HL-60/S4 treated with retinoic acid at 250 ng/mL for 4 days and 3 days (cell line): ENCODE results near the gene JMJD8.

ENCODE experiments used
- in situ Hi-C: fragments of 300-500 bp; cut with MboI; formaldehyde crosslinking; loops from 2 replicates; pipeline ENCODE4 v1.7.0; 2022; ENCODE audit warnings: low sequenced_read_pairs

The JMJD8 gene

DNA sequence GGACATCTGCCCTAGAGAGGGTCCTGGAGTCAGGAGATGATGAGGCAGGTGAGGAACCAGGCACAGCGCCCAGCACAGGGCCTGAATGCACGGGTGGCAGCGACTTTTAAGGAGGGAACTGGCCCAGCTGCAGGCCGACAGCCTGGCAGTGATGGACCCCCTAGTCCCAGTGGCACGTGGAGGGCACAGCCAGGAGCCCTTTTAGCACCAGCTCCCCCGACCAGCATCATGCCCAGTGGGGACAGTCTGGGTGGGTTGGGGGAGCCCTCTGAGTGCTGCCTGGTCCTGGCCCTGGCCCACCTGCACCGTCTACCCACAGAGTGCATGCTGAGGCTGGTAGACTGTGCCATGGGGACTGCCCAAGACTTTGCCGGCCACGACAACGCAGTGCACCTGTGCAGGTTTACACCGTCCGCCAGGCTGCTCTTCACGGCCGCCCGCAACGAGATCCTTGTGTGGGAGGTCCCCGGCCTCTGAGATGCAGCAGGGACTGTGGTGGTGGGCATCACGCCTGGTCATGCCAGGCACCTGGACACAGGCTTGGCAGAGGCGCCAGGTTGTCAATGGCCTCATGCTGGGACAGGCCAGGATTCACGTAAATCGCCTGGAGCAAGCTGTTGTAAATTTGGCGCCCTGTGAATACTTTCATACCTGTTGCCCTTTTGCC lies 16.9 kb downstream of the JMJD8 start:
- in situ Hi-C loops, result no loop called here

- in situ Hi-C loops, result no loop called here
Measured at GRCh38 chr16:666572-666971, 17.6 kb downstream of the JMJD8 start.

- in situ Hi-C loops, result no loop called here
Measured at GRCh38 chr16:662597-662996, 21.5 kb downstream of the JMJD8 start.

GRCh38 chr16:662095-662494 lies 22.0 kb downstream of the JMJD8 start:
- in situ Hi-C loops, result no loop called here

- in situ Hi-C loops, result no loop called here
Measured at GRCh38 chr16:661184-661821, 22.8 kb downstream of the JMJD8 start.

DNA sequence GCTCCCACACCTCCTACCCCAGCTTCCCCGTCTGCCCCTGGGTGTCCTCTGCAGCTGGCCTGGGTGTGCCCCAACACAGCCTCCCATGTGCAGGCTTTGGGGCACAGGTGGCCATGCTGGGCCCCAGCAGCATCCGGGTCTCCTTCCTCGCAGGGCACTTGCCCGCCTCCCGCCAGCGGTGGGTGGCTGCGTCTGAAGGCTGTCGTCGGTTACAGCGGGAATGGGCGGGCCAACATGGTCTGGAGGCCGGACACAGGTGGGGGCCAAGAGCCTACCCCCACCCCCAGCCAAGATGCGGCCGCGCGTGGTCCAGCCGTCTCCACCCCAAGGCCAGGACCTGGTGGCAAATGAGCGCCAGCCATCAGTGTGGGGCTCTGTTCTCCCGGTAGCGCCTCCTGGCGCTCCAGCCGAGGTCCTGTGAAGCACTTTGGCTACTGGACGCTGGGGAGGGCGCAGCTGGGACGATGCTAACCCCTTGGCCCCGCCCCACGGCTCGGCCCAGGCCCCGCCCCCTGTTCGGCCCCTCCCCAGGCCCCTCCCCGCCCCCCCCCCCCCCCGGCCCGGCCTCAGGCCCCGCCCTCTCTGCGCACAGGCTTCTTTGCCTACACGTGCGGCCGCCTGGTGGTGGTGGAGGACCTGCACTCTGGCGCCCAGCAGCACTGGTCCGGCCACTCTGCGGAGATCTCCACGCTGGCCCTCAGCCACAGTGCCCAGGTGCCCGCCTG lies 23.5 kb downstream of the JMJD8 start:
- in situ Hi-C loops, result no loop called here

DNA sequence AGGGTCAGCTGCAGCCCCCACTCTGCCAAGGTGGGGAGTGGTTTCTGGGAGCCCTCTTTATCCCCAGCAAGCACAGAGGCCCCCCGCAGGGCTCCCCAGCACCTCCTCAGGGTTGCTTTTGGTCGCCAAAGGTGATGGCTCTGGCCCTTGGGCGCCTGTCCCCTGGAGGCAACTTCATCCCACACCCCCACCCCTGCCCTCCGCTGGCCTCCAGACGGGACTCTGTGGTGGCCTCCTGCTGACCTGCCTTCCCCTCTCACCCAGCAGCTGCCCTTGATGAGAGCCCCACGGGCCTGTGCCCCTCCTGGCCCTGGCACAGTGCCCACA lies 24.0 kb downstream of the JMJD8 start:
- in situ Hi-C loops, result no loop called here

- in situ Hi-C loops, result no loop called here
Measured at GRCh38 chr16:659618-660017, 24.5 kb downstream of the JMJD8 start.

GRCh38 chr16:658679-659571 lies 25.2 kb downstream of the JMJD8 start:
- in situ Hi-C loops, result no loop called here

GRCh38 chr16:657487-657886 lies 26.6 kb downstream of the JMJD8 start:
- in situ Hi-C loops, result no loop called here

- in situ Hi-C loops, result no loop called here
Measured at GRCh38 chr16:654034-654433, 30.1 kb downstream of the JMJD8 start.

GRCh38 chr16:652454-653305 lies 31.5 kb downstream of the JMJD8 start:
- in situ Hi-C loops, result no loop called here

DNA sequence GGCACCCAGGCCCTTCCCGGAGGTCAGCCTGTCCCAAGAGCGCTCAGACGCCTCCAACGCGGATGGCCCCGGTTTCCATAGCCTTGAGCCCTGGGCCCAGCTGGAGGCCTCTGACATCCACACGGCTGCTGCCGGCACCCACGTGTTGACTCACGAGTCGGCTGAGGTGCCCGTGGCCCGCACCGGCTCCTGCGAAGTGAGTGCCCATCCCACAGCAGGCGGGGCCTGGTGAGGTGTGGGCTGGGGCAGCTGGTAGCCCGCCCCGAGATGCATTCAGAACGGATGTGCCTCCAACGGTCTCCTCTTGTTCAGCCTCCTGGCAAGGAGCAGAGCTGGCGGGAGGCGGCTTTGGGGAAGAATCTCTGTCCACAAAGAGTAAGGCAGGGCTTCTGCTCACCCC lies 32.3 kb downstream of the JMJD8 start:
- in situ Hi-C loops, result no loop called here

DNA sequence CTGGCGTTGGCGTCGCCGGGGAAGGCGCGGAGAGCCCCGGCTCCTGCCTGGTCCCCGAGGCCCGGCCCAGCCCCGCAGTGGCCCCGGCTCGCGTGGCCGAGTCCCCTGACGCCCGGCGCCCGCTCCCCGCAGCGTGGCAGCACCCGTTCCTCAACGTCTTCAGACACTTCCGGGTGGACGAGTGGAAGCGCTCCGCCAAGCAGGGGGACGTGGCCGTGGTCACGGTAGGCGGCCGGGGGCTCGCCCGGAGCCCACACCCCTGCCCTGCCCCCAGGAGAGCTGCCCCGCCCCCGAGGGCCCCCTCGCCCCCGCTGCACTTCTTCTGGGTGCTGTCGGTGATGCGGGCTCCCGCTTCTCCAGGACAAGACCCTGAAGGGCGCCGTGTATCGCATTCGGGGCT lies 34.5 kb downstream of the JMJD8 start:
- in situ Hi-C loops, result no loop called here

DNA sequence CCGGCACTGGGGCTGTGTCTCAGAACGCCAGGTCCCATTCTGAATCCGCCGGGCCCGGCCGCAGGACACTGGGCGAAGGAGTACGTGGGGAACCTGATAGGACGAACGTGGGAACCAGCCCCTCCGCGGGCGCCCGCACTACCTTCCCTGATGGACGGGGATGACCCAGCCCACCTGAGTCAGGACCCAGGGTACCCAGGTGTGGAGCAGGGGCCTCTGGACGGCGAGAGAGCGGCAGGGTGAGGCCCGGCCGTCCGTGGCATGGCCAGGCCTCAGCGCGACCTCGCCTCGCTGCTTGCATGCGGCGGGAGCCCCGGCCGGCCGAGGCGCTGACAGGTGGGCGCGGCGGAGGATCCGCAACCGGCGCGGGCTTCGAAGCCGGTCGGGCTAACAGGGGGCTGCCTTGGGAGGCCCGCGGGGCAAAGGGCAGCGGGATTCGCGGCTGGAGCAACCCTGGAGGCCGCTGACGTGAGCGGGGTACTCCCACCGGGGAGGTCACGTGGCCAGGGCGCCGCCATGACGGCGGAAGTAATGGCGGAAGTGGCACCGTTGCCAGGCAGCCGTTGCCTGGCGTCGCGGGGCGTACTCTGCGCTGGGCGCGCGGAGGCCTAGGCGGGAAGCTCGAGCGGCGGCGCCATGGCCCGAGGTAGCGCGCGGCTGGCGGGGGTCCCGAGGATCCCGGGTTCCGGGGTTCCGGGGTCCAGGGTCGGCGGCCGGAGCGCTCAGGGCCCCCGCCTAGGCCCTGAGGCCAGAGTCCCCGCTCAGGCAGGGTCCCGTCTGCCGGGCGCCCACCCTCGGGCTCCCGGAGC lies 35.1 kb downstream of the JMJD8 start, which contains the start of gene WDR90:
Gene WDR90, plus strand, starts transcription at position 585 of the 809 bp plus-strand sequence. Its CDS starts 52 bp downstream, at position 637.
- in situ Hi-C loops, result no loop called here

GRCh38 chr16:648071-648780 lies 35.9 kb downstream of the JMJD8 start:
- in situ Hi-C loops, result no loop called here

GRCh38 chr16:647173-647902 lies 36.8 kb downstream of the JMJD8 start:
- in situ Hi-C loops, result no loop called here

DNA sequence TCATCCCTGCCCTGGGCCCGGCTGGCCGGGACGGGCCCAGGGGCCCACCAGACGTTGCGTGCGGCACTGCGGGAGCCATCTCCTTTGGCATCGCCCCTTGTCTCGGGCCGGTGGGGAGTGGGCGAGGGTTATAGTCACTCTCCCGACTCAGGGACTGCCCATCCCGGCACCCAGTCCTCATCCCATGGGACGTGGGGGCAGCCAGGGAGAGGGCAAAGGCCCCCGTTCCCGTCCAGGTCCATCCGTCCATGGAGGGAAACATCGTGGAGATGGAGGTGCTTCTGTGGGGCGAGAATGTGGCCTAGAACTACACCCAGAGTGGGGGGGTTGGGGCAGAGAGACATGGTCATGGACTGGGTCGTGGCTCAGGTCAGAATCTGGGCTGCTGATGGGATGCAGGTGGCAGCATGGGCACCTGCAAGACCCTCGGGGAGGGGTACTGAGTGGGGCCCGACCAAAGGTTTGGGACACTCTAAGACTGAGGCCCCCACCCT lies 37.4 kb downstream of the JMJD8 start:
- in situ Hi-C loops, result no loop called here
